OCI-M2 (cell line): ENCODE results near the gene BCL6B.
"Not testable (repeated sequence)": the region's sequence is repeated elsewhere in the genome, so short reads cannot be mapped to it uniquely, and the experiment has no call there.

Experiments
- DNase-seq: peaks from one replicate; lab custom pipeline; 2025; ENCODE audit not compliant: unreplicated experiment; lab: John Stamatoyannopoulos, UW

The BCL6B gene

DNA sequence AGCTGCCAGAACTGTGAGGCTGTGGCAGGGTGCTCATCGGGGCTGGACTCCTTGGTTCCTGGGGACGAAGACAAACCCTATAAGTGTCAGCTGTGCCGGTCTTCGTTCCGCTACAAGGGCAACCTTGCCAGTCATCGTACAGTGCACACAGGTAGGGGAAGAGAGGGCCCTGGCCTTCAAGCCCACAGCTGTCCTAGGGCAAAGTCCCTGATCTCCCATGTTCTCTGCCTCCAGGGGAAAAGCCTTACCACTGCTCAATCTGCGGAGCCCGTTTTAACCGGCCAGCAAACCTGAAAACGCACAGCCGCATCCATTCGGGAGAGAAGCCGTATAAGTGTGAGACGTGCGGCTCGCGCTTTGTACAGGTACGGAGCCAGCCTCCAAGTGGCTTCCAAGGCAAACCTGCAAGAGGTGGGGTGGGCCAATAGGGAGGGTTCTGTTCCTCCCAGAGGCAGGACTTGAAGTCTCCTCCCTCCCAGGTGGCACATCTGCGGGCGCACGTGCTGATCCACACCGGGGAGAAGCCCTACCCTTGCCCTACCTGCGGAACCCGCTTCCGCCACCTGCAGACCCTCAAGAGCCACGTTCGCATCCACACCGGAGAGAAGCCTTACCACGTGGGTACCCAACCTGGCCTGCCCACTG lies 3.7 kb downstream of the BCL6B start:
- no peak for DNase-seq

DNA sequence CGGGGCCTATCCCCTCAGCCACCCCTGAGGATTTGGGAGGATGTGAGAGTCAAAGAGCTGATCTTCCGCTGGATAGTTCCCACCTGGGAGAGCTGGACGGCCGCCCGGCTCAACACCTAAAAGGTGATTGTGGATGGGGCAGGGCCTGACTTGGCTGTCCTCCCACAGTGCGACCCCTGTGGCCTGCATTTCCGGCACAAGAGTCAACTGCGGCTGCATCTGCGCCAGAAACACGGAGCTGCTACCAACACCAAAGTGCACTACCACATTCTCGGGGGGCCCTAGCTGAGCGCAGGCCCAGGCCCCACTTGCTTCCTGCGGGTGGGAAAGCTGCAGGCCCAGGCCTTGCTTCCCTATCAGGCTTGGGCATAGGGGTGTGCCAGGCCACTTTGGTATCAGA lies 4.5 kb downstream of the BCL6B start:
- DNase-seq, result no peak

DNA sequence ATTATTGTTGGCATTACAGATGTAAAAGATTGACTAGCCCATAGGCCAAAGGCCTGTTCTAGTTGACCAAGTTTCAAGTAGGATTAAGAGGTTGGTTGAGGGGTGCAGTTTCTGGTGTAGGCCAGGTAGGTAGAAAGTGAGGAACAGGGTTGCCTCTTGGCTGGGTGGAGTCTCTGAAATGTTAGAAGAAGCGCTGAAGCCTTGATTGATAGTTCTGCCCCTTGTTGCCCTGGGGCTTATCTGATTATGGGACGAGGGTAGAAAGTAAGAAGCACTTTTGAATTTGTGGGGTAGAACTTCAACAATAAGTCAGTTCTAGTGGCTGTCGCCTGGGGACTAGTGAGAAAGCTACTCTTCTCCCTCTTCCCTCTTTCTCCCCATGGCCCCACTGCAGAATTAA lies 6.2 kb downstream of the BCL6B start:
- DNase-seq, result no peak

DNA sequence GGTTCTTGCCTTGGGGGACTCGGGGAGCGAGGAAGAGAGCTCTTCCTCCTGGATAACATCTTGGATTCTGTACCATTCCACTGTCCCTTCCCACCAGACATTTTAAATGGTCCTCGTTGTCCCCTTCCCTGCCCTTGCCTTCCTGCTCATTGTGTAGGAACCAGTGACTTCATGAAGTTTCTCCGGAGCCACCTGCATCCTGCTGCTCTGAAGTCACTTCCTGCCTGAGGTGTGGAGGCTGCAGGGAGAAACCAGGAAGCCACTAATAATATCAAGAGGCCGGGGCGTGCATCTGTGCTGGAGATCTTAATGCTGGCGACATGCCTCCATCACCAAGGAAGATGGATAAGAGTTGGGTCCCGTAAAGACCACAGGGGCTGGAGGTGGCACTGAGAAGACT lies 6.8 kb downstream of the BCL6B start:
- DNase-seq, result no peak

DNA sequence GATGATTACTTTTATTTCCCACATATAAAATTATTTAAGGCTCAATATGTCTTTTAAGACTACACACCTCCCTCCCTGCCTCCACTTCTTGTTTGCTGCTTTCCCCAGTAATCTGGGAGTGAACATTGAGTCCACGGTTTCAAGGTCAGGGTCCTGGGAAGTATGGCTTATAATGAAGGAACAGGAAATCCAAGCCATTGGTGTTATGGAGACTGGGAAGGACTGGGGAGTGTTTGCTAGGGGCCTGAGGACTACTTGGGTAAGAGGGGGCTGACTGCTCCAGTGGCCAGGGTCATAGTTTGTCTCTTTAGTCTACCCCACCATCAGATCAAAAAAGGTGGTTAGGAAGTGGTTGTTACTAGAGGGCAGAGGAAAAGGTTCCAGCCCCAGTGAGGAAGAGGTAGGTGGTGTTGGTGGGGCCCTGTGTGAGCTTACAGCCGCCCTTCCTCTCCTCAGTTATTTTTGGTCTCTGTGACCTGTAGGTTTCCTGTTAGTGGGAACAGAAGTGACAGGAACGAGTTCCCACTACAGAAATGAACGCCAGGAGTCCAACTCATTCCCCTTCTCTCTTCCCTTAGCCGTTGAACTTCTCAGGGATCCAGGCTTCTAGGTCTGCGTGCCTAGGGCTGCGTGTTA lies 12.2 kb downstream of the BCL6B start:
- DNase-seq, result no peak

DNA sequence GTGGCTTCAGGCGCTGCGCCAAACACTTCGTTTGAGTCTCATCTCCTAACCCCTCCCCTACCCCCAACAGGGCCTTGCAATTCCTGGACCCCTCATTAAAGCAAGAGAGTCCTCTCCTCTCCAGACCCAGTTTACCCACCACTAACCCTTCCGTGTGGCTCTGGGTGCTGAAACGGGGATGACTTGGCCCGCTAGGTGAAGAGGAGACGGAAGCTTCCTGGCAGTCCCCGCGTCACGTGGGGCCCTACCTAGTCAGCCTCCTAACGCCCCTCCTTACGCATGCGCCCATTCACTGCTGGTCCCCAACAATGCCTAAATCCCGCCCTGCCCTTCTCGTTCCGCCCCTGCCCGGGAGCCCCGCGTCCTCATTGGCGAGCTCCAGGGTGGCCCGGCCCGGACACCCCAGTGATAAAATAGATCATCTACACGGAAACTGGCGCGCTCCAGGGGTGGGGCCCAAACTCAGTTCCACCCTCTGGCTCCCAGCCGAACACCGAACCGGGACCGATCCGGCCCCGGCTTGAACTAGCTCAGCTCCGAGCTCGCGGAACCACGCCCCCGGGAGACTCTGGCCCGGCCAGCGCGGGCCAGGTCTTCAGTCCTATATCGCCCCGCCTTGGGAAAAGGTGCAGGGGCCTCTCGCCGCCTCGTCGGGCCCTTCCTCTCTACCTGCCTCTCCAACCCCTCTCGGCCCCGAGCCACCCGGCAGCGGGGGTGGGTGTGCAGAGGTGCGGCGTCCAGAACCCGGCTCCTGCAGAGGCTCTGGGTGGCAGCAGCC lies 12.9 kb downstream of the BCL6B start, which contains the start of gene SLC16A13:
Gene SLC16A13, plus strand, starts transcription at position 425 of the 778 bp plus-strand sequence. CDS start 368 bp downstream, outside the sequence.
- peak; percentile 82 for DNase-seq

DNA sequence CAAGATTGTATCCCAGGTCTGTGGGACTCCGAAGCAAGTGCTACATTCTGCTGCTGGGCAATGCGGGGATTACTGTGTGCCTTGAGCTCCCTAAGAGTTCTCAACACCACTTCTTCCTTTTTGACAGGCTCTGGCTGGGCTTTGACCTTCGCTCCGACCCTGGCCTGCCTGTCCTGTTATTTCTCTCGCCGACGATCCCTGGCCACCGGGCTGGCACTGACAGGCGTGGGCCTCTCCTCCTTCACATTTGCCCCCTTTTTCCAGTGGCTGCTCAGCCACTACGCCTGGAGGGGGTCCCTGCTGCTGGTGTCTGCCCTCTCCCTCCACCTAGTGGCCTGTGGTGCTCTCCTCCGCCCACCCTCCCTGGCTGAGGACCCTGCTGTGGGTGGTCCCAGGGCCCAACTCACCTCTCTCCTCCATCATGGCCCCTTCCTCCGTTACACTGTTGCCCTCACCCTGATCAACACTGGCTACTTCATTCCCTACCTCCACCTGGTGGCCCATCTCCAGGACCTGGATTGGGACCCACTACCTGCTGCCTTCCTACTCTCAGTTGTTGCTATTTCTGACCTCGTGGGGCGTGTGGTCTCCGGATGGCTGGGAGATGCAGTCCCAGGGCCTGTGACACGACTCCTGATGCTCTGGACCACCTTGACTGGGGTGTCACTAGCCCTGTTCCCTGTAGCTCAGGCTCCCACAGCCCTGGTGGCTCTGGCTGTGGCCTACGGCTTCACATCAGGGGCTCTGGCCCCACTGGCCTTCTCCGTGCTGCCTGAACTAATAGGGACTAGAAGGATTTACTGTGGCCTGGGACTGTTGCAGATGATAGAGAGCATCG lies 15.4 kb downstream of the BCL6B start:
- no peak for DNase-seq

DNA sequence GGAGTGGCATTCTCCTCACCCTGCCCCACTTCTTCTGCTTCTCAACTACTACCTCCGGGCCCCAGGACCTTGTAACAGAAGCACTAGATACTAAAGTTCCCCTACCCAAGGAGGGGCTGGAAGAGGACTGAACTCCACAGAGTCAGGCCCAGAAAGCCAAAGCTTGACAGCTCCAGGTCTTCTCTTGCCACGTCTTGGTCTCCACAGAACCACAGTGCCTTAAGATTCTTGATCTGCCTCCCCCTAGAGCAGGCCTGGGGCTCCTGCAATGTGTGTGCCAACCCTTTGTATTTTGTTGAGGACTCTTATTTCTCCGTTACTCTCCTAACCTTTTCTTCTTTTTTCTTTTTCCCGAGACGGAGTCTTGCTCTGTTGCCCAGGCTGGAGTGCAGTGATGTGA lies 17.0 kb downstream of the BCL6B start:
- no peak for DNase-seq

DNA sequence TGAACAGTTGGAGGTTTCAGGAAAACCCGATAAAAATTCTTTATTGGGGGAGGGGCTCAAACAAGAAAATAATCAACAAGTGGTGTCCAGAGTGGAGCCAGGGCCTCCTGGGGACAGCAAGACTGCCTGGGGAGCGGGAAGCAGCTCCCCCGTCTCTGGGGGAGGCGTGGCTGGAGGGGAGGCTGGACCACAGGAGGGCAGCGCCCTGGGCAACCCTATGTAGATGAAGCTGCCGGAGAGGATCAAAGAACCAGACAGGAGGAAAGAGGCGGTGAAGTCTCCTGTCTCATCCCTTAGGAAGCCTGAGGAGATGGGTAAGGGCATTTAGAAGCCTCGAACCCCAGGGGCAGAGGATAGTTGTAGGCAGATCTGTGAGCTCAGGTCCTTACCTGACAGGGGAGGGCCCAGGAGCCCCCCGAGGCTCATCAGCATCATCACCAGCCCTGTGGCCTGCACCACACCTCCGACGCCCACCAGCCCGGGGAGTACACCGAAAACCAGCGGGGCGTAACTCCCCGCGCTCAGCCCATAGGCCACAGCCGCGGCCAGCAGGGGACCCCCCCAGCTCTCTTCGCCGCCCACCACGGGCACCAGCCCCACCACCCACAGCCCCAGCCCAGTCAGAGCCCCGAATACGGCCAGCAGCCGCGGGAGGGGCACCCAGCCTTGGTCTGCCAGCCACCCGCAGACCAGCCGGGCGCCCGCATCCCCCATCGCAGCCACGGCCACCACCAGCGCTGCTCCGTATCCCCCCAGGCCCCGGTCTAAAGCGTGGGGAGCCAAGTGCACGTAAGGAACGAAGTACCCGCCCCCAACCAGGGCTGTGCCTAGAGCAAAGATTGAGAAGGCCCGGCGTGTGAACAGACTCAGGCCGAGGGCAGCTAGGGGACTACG lies 19.0 kb downstream of the BCL6B start:
- no peak for DNase-seq

DNA sequence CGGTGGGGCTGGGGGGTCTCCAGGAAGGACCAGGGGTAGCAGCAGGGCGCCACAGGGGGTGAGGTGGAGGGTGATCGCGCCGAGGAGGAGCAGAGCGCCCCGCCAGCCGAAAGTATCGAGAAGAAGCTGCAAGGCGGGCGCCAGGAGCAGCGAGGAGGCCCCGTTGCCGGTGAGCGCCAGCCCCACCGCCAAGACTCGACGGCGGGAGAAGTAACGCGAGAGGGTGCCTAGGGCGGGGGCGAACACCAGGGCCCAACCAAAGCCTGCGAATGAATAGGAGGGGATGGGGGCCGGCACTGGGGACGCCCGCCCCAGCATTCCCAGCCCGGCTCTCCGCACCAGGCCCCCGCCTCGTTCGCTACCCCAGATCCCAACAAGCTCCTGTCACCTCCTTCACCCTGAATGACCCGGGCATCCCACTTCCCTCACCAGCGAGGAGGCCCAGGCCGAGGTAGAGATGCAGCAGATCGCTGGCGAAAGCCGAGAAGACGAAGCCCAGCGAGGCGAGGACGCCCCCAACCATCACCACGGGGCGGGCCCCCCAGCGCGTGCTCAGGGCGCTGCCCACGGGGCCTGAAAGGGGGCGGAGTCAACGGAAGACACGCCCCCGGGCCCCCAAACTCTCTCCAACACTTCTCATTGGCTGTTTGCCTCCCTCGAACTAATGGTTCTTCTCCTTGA lies 19.8 kb downstream of the BCL6B start:
- no peak for DNase-seq

DNA sequence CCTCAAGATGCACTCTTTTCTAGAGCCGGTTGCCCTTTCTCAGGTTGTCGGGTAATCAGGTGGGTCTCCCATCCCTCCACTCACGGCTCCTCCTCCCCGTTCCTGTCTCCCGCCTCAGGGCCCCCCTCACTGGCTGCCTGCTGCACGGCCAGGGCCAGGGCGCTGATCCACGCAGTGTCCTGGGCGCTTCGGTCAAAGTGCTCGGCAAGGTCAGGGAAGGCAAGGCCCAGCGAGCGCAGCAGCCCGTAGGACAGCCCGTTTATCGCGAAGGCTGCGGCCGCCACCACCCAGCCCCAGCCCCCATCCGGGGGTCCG lies 20.3 kb downstream of the BCL6B start:
- DNase-seq, result no peak

DNA sequence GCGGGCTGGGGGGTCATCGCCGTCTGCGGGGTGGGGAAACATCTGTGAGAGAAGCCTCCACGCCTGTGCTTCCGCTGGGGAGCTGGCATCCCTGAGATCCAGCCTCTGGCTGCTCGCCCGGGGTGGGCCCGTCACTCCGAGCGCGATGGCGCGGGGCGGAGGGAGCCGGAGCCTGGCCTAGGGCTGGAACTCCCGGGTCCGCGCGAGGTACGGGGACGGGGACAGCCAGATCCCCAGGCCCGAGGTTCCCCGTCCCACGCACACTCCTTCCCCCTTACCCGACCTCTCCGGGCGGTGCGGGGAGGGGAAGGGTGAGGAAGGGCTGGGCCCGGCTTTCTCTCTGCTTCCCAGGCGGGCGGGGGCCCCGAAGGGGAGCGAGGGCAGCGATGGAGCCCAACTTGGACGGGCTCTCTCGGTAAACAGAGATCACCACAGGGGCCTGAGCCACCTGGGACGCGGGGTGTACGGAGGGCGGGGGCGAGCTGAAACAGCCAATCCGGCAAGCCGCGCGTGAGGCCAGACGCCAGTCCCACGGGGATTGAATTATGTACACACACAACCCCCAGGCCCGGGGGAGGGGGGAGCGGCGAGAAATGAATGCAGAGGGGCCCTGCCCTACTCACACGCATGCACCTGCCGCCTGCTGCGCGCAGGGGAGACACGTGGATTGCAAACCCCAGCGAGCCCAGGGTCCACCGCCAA lies 20.8 kb downstream of the BCL6B start, which contains the start of gene SLC16A11:
Gene SLC16A11, minus strand, starts transcription at position 596 of the 702 bp plus-strand sequence. Its CDS starts 579 bp downstream, at position 17.
- no peak for DNase-seq

DNA sequence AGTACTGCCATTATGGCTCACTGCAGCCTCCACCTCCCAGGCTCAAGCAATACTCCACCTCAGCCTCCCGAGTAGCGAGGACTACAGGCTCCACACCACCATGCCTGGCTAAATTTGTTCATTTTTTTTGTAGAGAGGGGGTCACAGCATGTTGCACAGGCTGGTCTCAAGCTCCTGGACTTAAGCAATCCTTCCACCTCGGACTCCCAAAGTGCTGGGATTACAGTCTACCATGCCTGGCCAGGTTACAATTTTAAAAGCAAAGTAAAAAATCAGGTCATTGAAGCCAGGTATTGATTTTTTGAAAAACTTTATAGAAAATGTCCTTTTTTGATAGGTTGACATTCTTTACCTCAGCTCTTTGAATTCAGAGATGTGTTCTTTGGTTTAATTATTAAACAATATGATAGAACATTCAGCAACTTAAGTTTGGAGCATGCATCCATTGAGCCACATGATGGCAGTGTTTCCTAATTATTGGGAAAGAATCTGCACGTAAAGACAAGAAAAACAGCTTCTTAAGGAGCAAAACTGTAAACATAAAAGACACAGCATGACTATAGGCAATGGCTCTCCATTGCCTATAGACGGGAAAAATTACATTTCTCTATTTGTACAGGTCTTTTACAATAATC lies 22.8 kb downstream of the BCL6B start:
- DNase-seq, result no peak

DNA sequence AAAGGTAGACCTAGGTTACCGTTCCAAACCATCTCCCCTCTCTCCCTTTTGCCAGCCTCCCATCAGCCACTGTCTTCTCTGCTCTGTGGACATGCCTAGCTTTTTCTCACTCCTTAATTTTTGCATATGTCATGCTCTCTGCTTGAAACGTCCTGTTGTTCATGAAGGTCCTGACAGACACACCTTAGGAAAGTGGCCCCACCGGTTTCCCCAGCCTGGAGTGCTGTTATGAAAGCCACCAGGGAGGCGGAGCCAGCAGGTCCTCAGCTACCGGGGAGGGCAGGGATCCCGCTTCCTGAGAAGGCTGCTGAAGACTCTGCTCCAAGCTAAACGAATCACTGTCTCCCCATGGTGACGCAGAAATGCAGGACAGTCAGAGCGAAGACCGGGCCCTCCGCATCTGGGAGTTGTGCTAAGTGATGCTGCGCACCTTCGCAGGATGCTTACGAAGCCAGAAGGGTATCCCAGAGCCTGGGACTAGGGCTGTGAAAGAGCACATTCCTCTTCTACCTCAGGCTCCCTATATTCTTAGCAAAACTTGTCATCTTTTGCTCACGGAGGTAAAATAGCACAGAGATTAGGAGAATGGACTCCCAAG lies 23.4 kb downstream of the BCL6B start:
- no peak for DNase-seq

DNA sequence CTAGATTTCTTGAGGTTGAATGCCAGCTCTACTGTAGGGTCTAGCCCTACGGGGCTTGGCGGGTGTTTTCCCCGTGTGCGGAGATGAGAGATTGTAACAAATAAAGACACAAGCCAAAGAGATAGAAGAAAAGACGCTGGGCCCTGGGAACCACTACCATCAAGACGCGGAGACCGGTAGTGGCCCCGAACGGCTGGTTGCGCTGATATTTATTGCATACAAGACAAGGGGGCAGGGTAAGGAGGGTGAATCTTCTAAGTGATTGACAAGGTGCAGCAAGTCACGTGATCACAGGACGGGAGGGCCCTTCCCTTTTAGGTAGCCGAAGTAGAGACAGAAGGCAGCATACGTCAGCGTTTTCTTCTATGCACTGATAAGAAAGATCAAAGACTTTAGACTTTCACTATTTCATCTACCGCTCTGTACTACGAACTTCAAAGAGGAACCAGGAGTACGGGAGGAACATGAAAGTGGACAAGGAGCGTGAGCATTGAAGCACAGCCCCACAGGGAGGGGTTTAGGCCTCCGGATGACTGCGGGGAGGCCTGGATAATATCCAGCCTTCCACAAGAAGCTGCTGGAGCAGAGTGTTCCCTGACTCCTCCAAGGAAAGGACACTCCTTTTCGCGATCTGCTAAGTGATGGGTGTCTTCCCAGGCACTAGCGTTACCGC lies 24.0 kb downstream of the BCL6B start:
- DNase-seq, result not testable (repeated sequence)

DNA sequence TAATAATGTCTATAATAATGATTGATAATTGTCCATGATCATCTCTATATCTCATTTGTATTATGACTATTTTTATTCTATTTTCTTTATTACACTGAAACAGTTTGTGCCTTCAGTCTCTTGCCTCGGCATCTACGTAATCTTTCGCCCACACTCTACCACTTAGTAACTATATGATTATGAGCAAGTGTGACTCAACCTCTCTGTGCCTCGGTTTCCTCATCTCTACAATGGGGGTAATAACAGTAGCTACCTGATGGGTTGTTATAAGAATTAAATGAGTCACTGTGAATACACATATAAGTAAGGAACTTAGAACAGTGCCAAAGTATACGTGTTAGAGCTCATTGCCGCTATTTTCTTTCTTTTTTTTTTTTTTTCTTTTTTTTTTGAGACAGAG lies 24.7 kb downstream of the BCL6B start:
- DNase-seq, result no peak

DNA sequence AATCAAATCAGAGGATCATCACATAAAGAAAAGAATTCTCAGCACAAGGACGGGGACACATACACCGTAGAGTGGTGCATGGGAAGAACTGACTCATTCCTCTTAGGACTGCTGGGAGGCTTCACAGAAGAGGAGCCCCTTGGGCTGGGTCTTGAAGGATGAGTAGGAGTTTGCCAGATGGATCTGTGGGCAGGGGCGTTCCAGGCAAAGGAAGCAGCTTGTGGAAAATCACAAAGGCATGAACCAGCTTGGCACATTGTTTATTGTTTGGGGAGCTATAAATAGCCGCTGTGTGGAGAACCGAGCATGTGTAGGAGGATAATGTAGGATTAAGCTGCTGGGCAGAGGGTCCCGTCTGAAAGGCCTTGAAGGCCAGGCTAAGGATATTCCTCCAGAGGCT lies 26.1 kb downstream of the BCL6B start:
- no peak for DNase-seq

DNA sequence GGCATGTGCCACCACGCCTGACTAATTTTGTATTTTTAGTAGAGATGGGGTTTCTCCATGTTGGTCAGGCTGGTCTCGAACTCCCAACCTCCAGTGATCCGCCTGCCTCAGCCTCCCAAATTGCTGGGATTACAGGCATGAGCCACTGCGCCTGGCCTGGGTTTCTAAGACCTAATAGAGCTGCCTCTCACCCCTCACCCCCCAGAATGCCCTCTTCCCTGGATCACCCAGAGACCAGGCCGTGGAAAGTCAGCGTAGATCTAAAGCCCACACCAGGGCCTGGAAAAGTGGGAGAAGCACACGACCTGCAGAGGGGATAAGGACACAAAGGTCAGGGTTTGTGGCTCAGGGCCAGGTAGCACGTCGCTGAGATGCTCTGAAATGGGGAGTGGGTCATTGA lies 27.7 kb downstream of the BCL6B start:
- not testable (repeated sequence) for DNase-seq
